Measurements from ENCODE around the gene TMEM132C. TPM values are rescaled to one million over a fixed set of nuclear protein-coding genes. Genes with fewer than 3 reads are reported as not detected.

TMEM132C gene
- total and polyA plus RNA-seq, 2 experiments from 2014 or later, result not detected

GRCh38 chr12:128649902-128650301, 382.9 kb downstream of the TMEM132C start:
- Histone ChIP-seq H3K4me2 (no peak overlapping the region), H3K79me2 (replicated peaks; ENCODE audit: insufficient read depth) (no peaks in the 10 kb centered on the region), H3K27me3 (ENCODE audit: insufficient read depth) (no peaks in the 10 kb centered on the region), H4K20me1 (replicated peaks; ENCODE audit: insufficient read depth) (no peaks in the 10 kb centered on the region), H3K4me1 (ENCODE audit: insufficient read depth) (no peaks in the 10 kb centered on the region), H3F3A (replicated peaks; ENCODE audit: low read depth) (no peaks in the 10 kb centered on the region), H3K27ac (ENCODE audit: low read depth) (no peak overlapping the region), H3K9me2 (ENCODE audit: insufficient read depth) (no peaks in the 10 kb centered on the region), H3K4me3 (no peak overlapping the region), H3K36me3 (ENCODE audit: insufficient read depth) (no peaks in the 10 kb centered on the region), H2AFZ (no peak overlapping the region)
- no peak for ATAC-seq
- Mint-ChIP-seq H3K4me1 (no peaks in the 10 kb centered on the region), H3K36me3 (ENCODE audit: low read depth) (peaks cover 54% of the 10 kb centered on the region), H3K9me3 (peaks cover 100% of the 10 kb centered on the region), H3K4me3 (no peak overlapping the region), H3K27me3 (ENCODE audit: insufficient read depth, low read depth, poor library complexity) (peaks cover 16% of the 10 kb centered on the region), H3K27ac (no peak overlapping the region)
- TF ChIP-seq STAT1 (IDR thresholded peaks at IDR 0.05; ENCODE audit: unreplicated experiment) (no peak), POLR2AphosphoS5 (IDR thresholded peaks at IDR 0.05; ENCODE audit: low read depth) (no peak), ZNF114 (CRISPR knock-in tag; IDR thresholded peaks at IDR 0.05) (no peak), ZNF331 (CRISPR knock-in tag; IDR thresholded peaks at IDR 0.05; ENCODE audit: low read depth) (no peak), NANOG (IDR thresholded peaks at IDR 0.05; ENCODE audit: borderline replicate concordance) (no peak), CREB1 (CRISPR knock-in tag; IDR thresholded peaks at IDR 0.05; ENCODE audit: low read depth) (no peak), CTCF (conservative IDR thresholded peaks at IDR 0.05; ENCODE audit: low read depth in 2 of 2) (no peak), ZNF462 (CRISPR knock-in tag; IDR thresholded peaks at IDR 0.05) (no peak), REST (IDR thresholded peaks at IDR 0.05; ENCODE audit: unreplicated experiment) (no peak), JUNB (IDR thresholded peaks at IDR 0.05; ENCODE audit: unreplicated experiment) (no peak), EZH2phosphoT487 (IDR thresholded peaks at IDR 0.05; ENCODE audit: unreplicated experiment) (no peak), ETS1 (IDR thresholded peaks at IDR 0.05) (no peak)
- DNase-seq (ENCODE audit: low spot score), result no peak

Measured in GM23338 (cell line).